H1 (cell line): Measurements from ENCODE around the gene NEGR1. TPM values are rescaled to one million over a fixed set of nuclear protein-coding genes. Genes with fewer than 3 reads are reported as not detected.

Experiments
- CTCF ChIA-PET: fragments of 300-600 bp; sonication (Branson Sonifier 250); formaldehyde crosslinking; loops from one replicate; lab custom pipeline; 2021; ENCODE audit not compliant: partially characterized antibody; lab: Charles Lee
- POLR2A ChIA-PET: fragments of 300-600 bp; sonication (Branson Sonifier 250); formaldehyde crosslinking; loops from one replicate; lab custom pipeline; 2021; ENCODE audit warnings: inconsistent platforms; ENCODE audit not compliant: partially characterized antibody; lab: Charles Lee
- DNase-seq, 2 experiments: peaks; one replicate each; pipeline versions ENCODE4 v3.0.0 to v3.0.0-alpha.2; 2010 to 2022; ENCODE audit warnings: low spot score in 2 of 2, low read depth in 1 of 2, mixed read lengths in 1 of 2
- FAIRE-seq: peaks from 2 replicates; lab custom pipeline; 2011; peaks lifted over from hg19 to GRCh38; lab: Jason Lieb, UNC
- H2AFZ ChIP-seq: 2 replicates; pipeline ENCODE4 v1.8.1; 2012; ENCODE audit warnings: low read length, inconsistent platforms
- H2AK5ac ChIP-seq: 2 replicates; pipeline ENCODE4 v1.6.1; 2013; ENCODE audit warnings: low read depth, low read length
- H2BK120ac ChIP-seq: replicated peaks from 2 replicates; pipeline ENCODE3; 2013; ENCODE audit warnings: low read depth, low read length, inconsistent platforms
- H2BK12ac ChIP-seq: 2 replicates; pipeline ENCODE4 v1.6.1; 2013; ENCODE audit warnings: low read depth, low read length
- H2BK15ac ChIP-seq: 2 replicates; pipeline ENCODE4 v1.6.1; 2013; ENCODE audit warnings: low read length
- H2BK20ac ChIP-seq: 2 replicates; pipeline ENCODE4 v1.6.1; 2013; ENCODE audit warnings: low read length
- H2BK5ac ChIP-seq: 2 replicates; pipeline ENCODE4 v1.6.1; 2013; ENCODE audit warnings: low read depth, low read length
- H3K14ac ChIP-seq: 2 replicates; pipeline ENCODE4 v1.6.1; 2013; ENCODE audit warnings: inconsistent platforms; ENCODE audit not compliant: insufficient read length
- H3K18ac ChIP-seq: 2 replicates; pipeline ENCODE4 v1.6.1; 2013; ENCODE audit warnings: low read length; ENCODE audit errors: extremely low read depth
- H3K23ac ChIP-seq: 2 replicates; pipeline ENCODE4 v1.6.1; 2013; ENCODE audit warnings: inconsistent platforms; ENCODE audit not compliant: insufficient read length
- H3K23me2 ChIP-seq: 2 replicates; pipeline ENCODE4 v1.6.1; 2013; ENCODE audit warnings: low read depth, low read length
- H3K27ac ChIP-seq: 2 replicates; pipeline ENCODE4 v1.6.1; 2011; ENCODE audit warnings: low read depth, low read length, inconsistent platforms
- H3K27me3 ChIP-seq, 4 experiments: replicated peaks in 1 of 4; 1 replicate in 1 of 4; 2 replicates in 3 of 4; pipeline versions ENCODE4 v1.6.1 to v1.8.1; 2011 to 2013; ENCODE audit warnings: low read length in 3 of 4, mild to moderate bottlenecking in 3 of 4, inconsistent platforms in 2 of 4, mixed read lengths in 2 of 4, moderate library complexity in 1 of 4; ENCODE audit not compliant: control insufficient read depth in 3 of 4, insufficient read depth in 3 of 4; ENCODE audit errors: extremely low read depth in 1 of 4
- H3K36me3 ChIP-seq, 4 experiments: 2 replicates each; pipeline versions ENCODE4 v1.6.1 to v1.8.1; 2011 to 2013; ENCODE audit warnings: mild to moderate bottlenecking in 4 of 4, low read length in 3 of 4, moderate library complexity in 2 of 4, control low read depth in 1 of 4, inconsistent platforms in 1 of 4; ENCODE audit not compliant: insufficient read depth in 4 of 4, control insufficient read depth in 2 of 4
- H3K4ac ChIP-seq: replicated peaks from 2 replicates; pipeline ENCODE3; 2013; ENCODE audit warnings: low read length, low read depth, mixed read lengths, inconsistent platforms; ENCODE audit not compliant: insufficient read length
- H3K4me1 ChIP-seq, 4 experiments: replicated peaks in 1 of 4; 1 replicate in 1 of 4; 2 replicates in 3 of 4; pipeline versions ENCODE4 v1.6.1 to v1.8.1; 2011 to 2013; ENCODE audit warnings: low read length in 3 of 4, inconsistent platforms in 2 of 4, mixed read lengths in 1 of 4; ENCODE audit not compliant: insufficient read depth in 4 of 4, control insufficient read depth in 3 of 4
- H3K4me2 ChIP-seq, 2 experiments: 2 replicates each; pipeline versions ENCODE4 v1.6.1 to v1.8.1; 2011 to 2013; ENCODE audit warnings: low read depth in 2 of 2, low read length in 2 of 2, control low read depth in 1 of 2, inconsistent platforms in 1 of 2, mild to moderate bottlenecking in 1 of 2; ENCODE audit not compliant: insufficient read depth in 1 of 2
- H3K4me3 ChIP-seq, 4 experiments: fragments of 200-600, 300-600 bp in 1 of 4; sonication (generic), shearing (Covaris generic), sonication (Bioruptor Twin) in 1 of 4; 2 replicates each; pipeline versions ENCODE4 v1.5.1 to v1.8.1; 2011 to 2016; ENCODE audit warnings: low read length in 4 of 4, low read depth in 3 of 4, control low read depth in 2 of 4, inconsistent platforms in 2 of 4, mild to moderate bottlenecking in 2 of 4, mixed read lengths in 1 of 4, moderate library complexity in 1 of 4; ENCODE audit not compliant: insufficient read depth in 2 of 4; ENCODE audit errors: extremely low read depth in 1 of 4
- H3K56ac ChIP-seq: replicated peaks from 2 replicates; pipeline ENCODE3; 2013; ENCODE audit warnings: low read depth, mild to moderate bottlenecking, mixed read lengths, low read length, inconsistent platforms; ENCODE audit not compliant: insufficient read length
- H3K79me1 ChIP-seq: 2 replicates; pipeline ENCODE4 v1.6.1; 2013; ENCODE audit warnings: low read depth, low read length, control low read depth
- H3K79me2 ChIP-seq, 2 experiments: 2 replicates each; pipeline versions ENCODE4 v1.6.1 to v1.8.1; 2012 to 2013; ENCODE audit warnings: low read length in 2 of 2, mild to moderate bottlenecking in 2 of 2, inconsistent platforms in 1 of 2; ENCODE audit not compliant: insufficient read depth in 2 of 2, control insufficient read depth in 1 of 2
- H3K9ac ChIP-seq, 4 experiments: replicated peaks in 1 of 4; 1 replicate in 1 of 4; 2 replicates in 3 of 4; pipeline versions ENCODE4 v1.6.1 to v1.8.1; 2011 to 2013; ENCODE audit warnings: low read depth in 3 of 4, low read length in 3 of 4, control low read depth in 2 of 4, mild to moderate bottlenecking in 2 of 4, moderate library complexity in 2 of 4, inconsistent platforms in 1 of 4; ENCODE audit errors: extremely low read depth in 1 of 4
- H3K9me3 ChIP-seq, 2 experiments: 2 replicates each; pipeline versions ENCODE4 v1.6.1 to v1.8.1; 2012 to 2013; ENCODE audit warnings: mild to moderate bottlenecking in 2 of 2, moderate library complexity in 2 of 2, control low read depth in 1 of 2, inconsistent platforms in 1 of 2, low read depth in 1 of 2, low read length in 1 of 2, mixed read lengths in 1 of 2; ENCODE audit not compliant: insufficient read depth in 2 of 2
- H4K20me1 ChIP-seq, 2 experiments: replicated peaks in 1 of 2; 2 replicates each; pipeline versions ENCODE3 to v1.8.1; 2011 to 2013; ENCODE audit warnings: inconsistent platforms in 2 of 2, low read length in 2 of 2, mild to moderate bottlenecking in 1 of 2; ENCODE audit not compliant: insufficient read depth in 2 of 2, control insufficient read depth in 1 of 2
- H4K5ac ChIP-seq: 2 replicates; pipeline ENCODE4 v1.6.1; 2013; ENCODE audit warnings: low read length, low read depth, mixed read lengths, inconsistent platforms; ENCODE audit not compliant: insufficient read length
- H4K8ac ChIP-seq: 2 replicates; pipeline ENCODE4 v1.8.0; 2013; ENCODE audit warnings: mild to moderate bottlenecking, moderate library complexity, low read length, inconsistent platforms; ENCODE audit not compliant: insufficient read depth; ENCODE audit errors: extremely low read depth
- H4K91ac ChIP-seq: replicated peaks from 2 replicates; pipeline ENCODE3; 2013; ENCODE audit warnings: low read length, mixed read lengths, inconsistent platforms; ENCODE audit not compliant: insufficient read length
- CHD1 ChIP-seq: IDR thresholded peaks from 2 replicates; pipeline ENCODE4 v1.6.1; 2012; ENCODE audit warnings: low read depth, low read length, improper control_type of control experiment
- CTCF ChIP-seq, 3 experiments: IDR thresholded peaks; 1 replicate in 2 of 3; 2 replicates in 1 of 3; pipeline versions ENCODE4 v1.5.1 to v1.6.1; 2011; ENCODE audit warnings: low read length in 3 of 3, mild to moderate bottlenecking in 3 of 3, inconsistent platforms in 2 of 3, low read depth in 1 of 3, moderate library complexity in 1 of 3; ENCODE audit not compliant: insufficient read depth in 1 of 3; ENCODE audit errors: control extremely low read depth in 1 of 3
- EZH2 ChIP-seq: fragments of 200-600 bp; sonication (generic); IDR thresholded peaks from 2 replicates; pipeline ENCODE4 v1.7.1; 2012; ENCODE audit warnings: low read depth, mild to moderate bottlenecking, moderate library complexity, low read length, inconsistent platforms; ENCODE audit not compliant: severe bottlenecking
- HDAC6 ChIP-seq: IDR thresholded peaks from one replicate; pipeline ENCODE4 v1.7.1; 2012; ENCODE audit warnings: low read depth, mild to moderate bottlenecking, inconsistent platforms, low read length, moderate library complexity
- KDM4A ChIP-seq: IDR thresholded peaks from one replicate; pipeline ENCODE4 v1.7.1; 2012; ENCODE audit warnings: low read depth, mild to moderate bottlenecking, moderate library complexity, low read length, inconsistent platforms; ENCODE audit not compliant: severe bottlenecking
- RAD21 ChIP-seq, 2 experiments: IDR thresholded peaks in 1 of 2; conservative IDR thresholded peaks in 1 of 2; 2 replicates each; pipeline ENCODE4 v1.6.1; 2011; ENCODE audit warnings: low read depth in 2 of 2, low read length in 2 of 2, improper control_type of control experiment in 1 of 2, inconsistent platforms in 1 of 2, mild to moderate bottlenecking in 1 of 2, moderate library complexity in 1 of 2
- RBBP5 ChIP-seq: IDR thresholded peaks from 2 replicates; pipeline ENCODE4 v1.7.1; 2012; ENCODE audit warnings: low read depth, mild to moderate bottlenecking, inconsistent platforms, low read length, moderate library complexity, borderline replicate concordance
- RXRA ChIP-seq: IDR thresholded peaks from 2 replicates; pipeline ENCODE4 v1.6.1; 2011; ENCODE audit warnings: low read depth, mild to moderate bottlenecking, low read length, moderate library complexity; ENCODE audit not compliant: insufficient read depth
- ZNF274 ChIP-seq: IDR thresholded peaks from 2 replicates; pipeline ENCODE4 v1.7.0; 2012; ENCODE audit warnings: low read length, borderline replicate concordance; ENCODE audit errors: extremely low read depth
- WGBS, 2 experiments: shearing (Covaris generic) in 1 of 2; methylation state at CpG; one replicate each; pipeline versions ENCODE4 v1.1.6 to v1.1.7; 2013 to 2015; ENCODE audit warnings: low lambda C conversion rate in 2 of 2, mixed read lengths in 2 of 2, inconsistent platforms in 1 of 2, low coverage in 1 of 2, missing lambda C conversion rate in 1 of 2; ENCODE audit not compliant: insufficient replicate concordance in 2 of 2, insufficient coverage in 1 of 2, insufficient read length in 1 of 2; ENCODE audit errors: extremely low coverage in 1 of 2, missing lambda C conversion rate in 1 of 2; 5-methylcytosine and 5-hydroxymethylcytosine counted together
- polyA plus RNA-seq, 7 experiments: library from polyadenylated mRNA; depleted of rRNA in 3 of 7; stranded (reverse) in 5 of 7; unstranded in 2 of 7; fragments of >200 nt in 5 of 7; fragments of 200-250 nt in 2 of 7; gene quantifications; 1 replicate in 5 of 7; 2 replicates in 1 of 7; 4 replicates in 1 of 7; pipeline versions ENCODE4 v1.2.1 to v1.2.3, GENCODE V29; 2011 to 2013; ENCODE audit warnings: missing spikeins in 2 of 7, mixed read lengths in 2 of 7
- total RNA-seq: library from RNA; stranded (reverse); fragmentation: NEBNext Ultra II Directional; extraction: Animal tissue kit (Norgen Biotek cat#: 25700); gene quantifications from 2 replicates; pipeline ENCODE4 v1.2.1, GENCODE V29; 2021

NEGR1 gene
- total and polyA plus RNA-seq, 2 of the 8 experiments (the other 6 are each of a cell fraction or from before 2014, with no cell fraction given) = 0.71 to 1.3 TPM

- no peak overlapping the region for H3K4me2 ChIP-seq
- H2BK15ac ChIP-seq = no peak overlapping the region
- H3K14ac ChIP-seq = no peak overlapping the region
- no peaks in the 10 kb centered on the region for H3K36me3 ChIP-seq
- no peak for FAIRE-seq
- no peaks in the 10 kb centered on the region for H4K20me1 ChIP-seq
- no peak overlapping the region for H2AK5ac ChIP-seq
- no peak overlapping the region for H2BK5ac ChIP-seq
- H3K18ac ChIP-seq = no peak overlapping the region
- H3K9me3 ChIP-seq = no peaks in the 10 kb centered on the region
- H4K91ac ChIP-seq = no peak overlapping the region
- ChIA-PET CTCF (no interaction called here), POLR2A (no interaction called here)
- H3K79me1 ChIP-seq = no peaks in the 10 kb centered on the region
- H3K4me1 ChIP-seq = no peaks in the 10 kb centered on the region
- no peak overlapping the region for H4K5ac ChIP-seq
- H2BK20ac ChIP-seq = no peak overlapping the region
- DNase-seq = no peak
- no peak overlapping the region for H3K56ac ChIP-seq
- H4K8ac ChIP-seq = no peak overlapping the region
- H3K23ac ChIP-seq = no peak overlapping the region
- H3K4me3 ChIP-seq = no peak overlapping the region
- no peak overlapping the region for H3K27ac ChIP-seq
- H3K9ac ChIP-seq = no peak overlapping the region
- H3K79me2 ChIP-seq = no peaks in the 10 kb centered on the region
- no peak overlapping the region for H3K4ac ChIP-seq
- H3K23me2 ChIP-seq = no peaks in the 10 kb centered on the region
- no peaks in the 10 kb centered on the region for H3K27me3 ChIP-seq
- no peak overlapping the region for H2BK12ac ChIP-seq
- no peak overlapping the region for H2BK120ac ChIP-seq
- WGBS, 2 experiments = 85% methylated on average over 3 of the region's 3 CpGs; no CpG with 5 or more reads in 1 of the 2 experiments
- no peak overlapping the region for H2AFZ ChIP-seq
- TF ChIP-seq CHD1 (no peak), ZNF274 (no peak), CTCF (IDR thresholded peaks at IDR 0.05; ENCODE audit: control extremely low read depth in 1 of 3, insufficient read depth in 1 of 3, low read depth in 1 of 3, low read length in 3 of 3) (no peak), RAD21 (IDR thresholded peaks at IDR 0.05 in 1 of 2, conservative IDR thresholded peaks at IDR 0.05 in 1 of 2; ENCODE audit: low read depth in 2 of 2, low read length in 2 of 2) (no peak), RXRA (no peak), EZH2 (no peak), KDM4A (no peak), HDAC6 (no peak), RBBP5 (no peak)
Measured at GRCh38 chr1:71488555-71489252, 793.6 kb downstream of the NEGR1 start.
